Measurements from ENCODE around the gene LARGE2.

LARGE2 gene

GRCh38 chr11:45961751-45962240 is 39.3 kb downstream of the LARGE2 start:
- TF ChIP-seq CTCF (IDR thresholded peaks at IDR 0.05; ENCODE audit: low read depth, low read length) = no peak
- DNase-seq (ENCODE audit: low read depth, low spot score) = no peak
- in situ Hi-C loops (cut with HindIII; ENCODE audit: low sequenced_read_pairs) = no loop called here
- no peak overlapping the region for H3K4me3 ChIP-seq (ENCODE audit: low read depth, low read length)

GRCh38 chr11:45964911-45965389 is 42.5 kb downstream of the LARGE2 start:
- TF ChIP-seq CTCF (IDR thresholded peaks at IDR 0.05; ENCODE audit: low read depth, low read length) = peak; percentile 88
- no peak overlapping the region for H3K4me3 ChIP-seq (ENCODE audit: low read depth, low read length)
- in situ Hi-C loops (cut with HindIII; ENCODE audit: low sequenced_read_pairs) = no loop called here
- peak; percentile 75 for DNase-seq (ENCODE audit: low read depth, low spot score)

GRCh38 chr11:45967506-45967905 is 45.0 kb downstream of the LARGE2 start:
- in situ Hi-C loops (cut with HindIII; ENCODE audit: low sequenced_read_pairs) = no loop called here
- H3K4me3 ChIP-seq (ENCODE audit: low read depth, low read length) = no peak overlapping the region
- DNase-seq (ENCODE audit: low read depth, low spot score) = no peak
- TF ChIP-seq CTCF (IDR thresholded peaks at IDR 0.05; ENCODE audit: low read depth, low read length) = no peak

- no peak for TF ChIP-seq CTCF (IDR thresholded peaks at IDR 0.05; ENCODE audit: low read depth, low read length)
- in situ Hi-C loops (cut with HindIII; ENCODE audit: low sequenced_read_pairs) = no loop called here
- no peak for DNase-seq (ENCODE audit: low read depth, low spot score)
Observed at GRCh38 chr11:45968901-45969300, 46.4 kb downstream of the LARGE2 start.

GRCh38 chr11:45973601-45974000 is 51.1 kb downstream of the LARGE2 start:
- in situ Hi-C loops (cut with HindIII; ENCODE audit: low sequenced_read_pairs) = no loop called here
- no peak overlapping the region for H3K4me3 ChIP-seq (ENCODE audit: low read depth, low read length)
- TF ChIP-seq CTCF (IDR thresholded peaks at IDR 0.05; ENCODE audit: low read depth, low read length) = no peak
- no peak for DNase-seq (ENCODE audit: low read depth, low spot score)

More at GRCh38 chr11:45968901-45969300, 46.4 kb downstream of the LARGE2 start:
- H3K4me3 ChIP-seq (ENCODE audit: low read depth, low read length) = no peak overlapping the region

GRCh38 chr11:45974806-45975205 is 52.4 kb downstream of the LARGE2 start:
- no peak overlapping the region for H3K4me3 ChIP-seq (ENCODE audit: low read depth, low read length)
- DNase-seq (ENCODE audit: low read depth, low spot score) = no peak
- in situ Hi-C loops (cut with HindIII; ENCODE audit: low sequenced_read_pairs) = no loop called here
- TF ChIP-seq CTCF (IDR thresholded peaks at IDR 0.05; ENCODE audit: low read depth, low read length) = no peak

All from astrocyte of the spinal cord (primary cell).